Naive thymus-derived CD8-positive, alpha-beta T cell (primary cell): ENCODE data around the gene WWP2. TPM values are rescaled to one million over a fixed set of nuclear protein-coding genes. Genes with fewer than 3 reads are reported as not detected.
"Not testable (repeated sequence)": the region's sequence is repeated elsewhere in the genome, so short reads cannot be mapped to it uniquely, and the experiment has no call there.

ENCODE experiments used
- ATAC-seq, 2 donors: fragments of 150-1000 bp; cut with Tn5 transposase in 1 of 2; sonication (Bioruptor Pico), chemical (Tn5 transposase) in 1 of 2; 1 replicate in 1 of 2; 2 replicates in 1 of 2; pipeline ENCODE4 v1.10.0; 2021; ENCODE audit warnings: mild to moderate bottlenecking in 2 of 2, moderate library complexity in 2 of 2
- POLR2A ChIA-PET: fragments of 350-600 bp; sonication (Branson Sonifier 250); formaldehyde crosslinking; loops from one replicate; lab custom pipeline; 2021; ENCODE audit warnings: antibody characterized with exemption; lab: Charles Lee
- DNase-seq, 10 donors: peaks; one replicate each; pipeline versions ENCODE4 v3.0.0 to v3.0.0-alpha.2; 2020 to 2022
- H3K27ac Mint-ChIP-seq, 10 donors: one replicate each; pipeline ENCODE4 v1.8.0; 2020 to 2022; ENCODE audit warnings: mild to moderate bottlenecking in 10 of 10, mixed read lengths in 10 of 10, moderate library complexity in 4 of 10, inconsistent platforms in 1 of 10
- H3K27me3 Mint-ChIP-seq, 5 donors: one replicate each; pipeline ENCODE4 v1.8.0; 2021 to 2022; ENCODE audit warnings: mixed read lengths in 5 of 5
- H3K36me3 Mint-ChIP-seq, 3 donors: one replicate each; pipeline ENCODE4 v1.8.0; 2020 to 2022; ENCODE audit warnings: mixed read lengths in 3 of 3, mild to moderate bottlenecking in 2 of 3, inconsistent platforms in 1 of 3
- H3K4me1 Mint-ChIP-seq, 4 donors: one replicate each; pipeline ENCODE4 v1.8.0; 2021 to 2022; ENCODE audit warnings: mixed read lengths in 4 of 4
- H3K4me3 Mint-ChIP-seq, 10 donors: one replicate each; pipeline ENCODE4 v1.8.0; 2020 to 2022; ENCODE audit warnings: mild to moderate bottlenecking in 10 of 10, mixed read lengths in 10 of 10, moderate library complexity in 6 of 10, inconsistent platforms in 1 of 10
- H3K9me3 Mint-ChIP-seq, 9 donors: one replicate each; pipeline ENCODE4 v1.8.0; 2020 to 2022; ENCODE audit warnings: mixed read lengths in 9 of 9, mild to moderate bottlenecking in 3 of 9, inconsistent platforms in 1 of 9, moderate library complexity in 1 of 9
- polyA plus RNA-seq, 3 donors: library from polyadenylated mRNA; unstranded; fragments of 300-500 nt; fragmentation: Illumina TruSeq; gene quantifications; one replicate each; pipeline ENCODE4 v1.2.3, GENCODE V29; 2021
- total RNA-seq, 8 experiments: library from RNA in 2 of 8; stranded (reverse) in 2 of 8; gene quantifications; one replicate each; pipeline ENCODE4 v1.2.3 and lab custom pipeline; 2021 to 2026

Gene WWP2
- total and polyA plus RNA-seq, 5 experiments from 2014 or later, result 27.0 to 63.3 (median 39.5) TPM

GRCh38 chr16:69942099-69942491 lies 180.0 kb downstream of the WWP2 start:
- POLR2A ChIA-PET, result no interaction called here
- no peak overlapping the region for H3K4me3 Mint-ChIP-seq
- peaks cover 0 to 44% (median 3%) of the 10 kb centered on the region in 3 donors for H3K36me3 Mint-ChIP-seq

GRCh38 chr16:69942627-69943170 lies 180.6 kb downstream of the WWP2 start:
- H3K27ac Mint-ChIP-seq, result no peak overlapping the region
- ATAC-seq, result no peak
- H3K4me3 Mint-ChIP-seq, result no peak overlapping the region
- no peaks in the 10 kb centered on the region for H3K9me3 Mint-ChIP-seq
- no peak for DNase-seq
- peaks cover 0 to 38% (median 0%) of the 10 kb centered on the region in 3 donors for H3K36me3 Mint-ChIP-seq
- no peaks in the 10 kb centered on the region for H3K4me1 Mint-ChIP-seq
- POLR2A ChIA-PET, result no interaction called here
- no peaks in the 10 kb centered on the region for H3K27me3 Mint-ChIP-seq

More at GRCh38 chr16:69942099-69942491, 180.0 kb downstream of the WWP2 start:
- no peaks in the 10 kb centered on the region for H3K9me3 Mint-ChIP-seq
- no peak for ATAC-seq
- no peaks in the 10 kb centered on the region for H3K27me3 Mint-ChIP-seq
- H3K4me1 Mint-ChIP-seq, result no peaks in the 10 kb centered on the region
- DNase-seq, result no peak
- H3K27ac Mint-ChIP-seq, result no peak overlapping the region

- POLR2A ChIA-PET, H3K4me1 Mint-ChIP-seq, H3K4me3 Mint-ChIP-seq, H3K9me3 Mint-ChIP-seq, DNase-seq, H3K27me3 Mint-ChIP-seq, ATAC-seq: not testable (repeated sequence)
- peak overlapping the region in 1 of 10 donors; percentile 11 for H3K27ac Mint-ChIP-seq
- H3K36me3 Mint-ChIP-seq, result peaks cover 0 to 33% (median 0%) of the 10 kb centered on the region in 3 donors
These were observed 181.3 kb downstream of the WWP2 start for GRCh38 chr16:69943241-69944036.

- H3K27ac Mint-ChIP-seq, H3K4me3 Mint-ChIP-seq, DNase-seq, H3K27me3 Mint-ChIP-seq, ATAC-seq, POLR2A ChIA-PET, H3K36me3 Mint-ChIP-seq, H3K9me3 Mint-ChIP-seq, H3K4me1 Mint-ChIP-seq: not testable (repeated sequence)
These were observed 188.3 kb downstream of the WWP2 start for GRCh38 chr16:69950411-69950810.

- H3K27ac Mint-ChIP-seq, POLR2A ChIA-PET, H3K4me3 Mint-ChIP-seq, ATAC-seq, H3K9me3 Mint-ChIP-seq, DNase-seq, H3K4me1 Mint-ChIP-seq, H3K36me3 Mint-ChIP-seq, H3K27me3 Mint-ChIP-seq: not testable (repeated sequence)
These were observed 189.0 kb downstream of the WWP2 start, which contains the start of gene CLEC18A for GRCh38 chr16:69951017-69951671. CLEC18A (plus strand) TSS chr16:69951334; CDS start chr16:69951367, 33 bp downstream.

- H3K9me3 Mint-ChIP-seq, H3K27me3 Mint-ChIP-seq, DNase-seq, H3K4me1 Mint-ChIP-seq, POLR2A ChIA-PET, ATAC-seq, H3K27ac Mint-ChIP-seq, H3K36me3 Mint-ChIP-seq, H3K4me3 Mint-ChIP-seq: not testable (repeated sequence)
These were observed 189.5 kb downstream of the WWP2 start for GRCh38 chr16:69951672-69952031.

GRCh38 chr16:69952116-69952515 lies 190.0 kb downstream of the WWP2 start:
- DNase-seq, H3K4me1 Mint-ChIP-seq, H3K9me3 Mint-ChIP-seq, ATAC-seq, POLR2A ChIA-PET, H3K36me3 Mint-ChIP-seq, H3K4me3 Mint-ChIP-seq, H3K27me3 Mint-ChIP-seq, H3K27ac Mint-ChIP-seq: not testable (repeated sequence)

- POLR2A ChIA-PET, result not testable (repeated sequence)
These were observed 190.6 kb downstream of the WWP2 start for GRCh38 chr16:69952572-69953355.

GRCh38 chr16:69954241-69954640 lies 192.1 kb downstream of the WWP2 start:
- POLR2A ChIA-PET, H3K9me3 Mint-ChIP-seq, DNase-seq, H3K4me3 Mint-ChIP-seq, H3K36me3 Mint-ChIP-seq, H3K27ac Mint-ChIP-seq, H3K27me3 Mint-ChIP-seq, ATAC-seq, H3K4me1 Mint-ChIP-seq: not testable (repeated sequence)

More at GRCh38 chr16:69952572-69953355, 190.6 kb downstream of the WWP2 start:
- not testable (repeated sequence) for H3K9me3 Mint-ChIP-seq, ATAC-seq, H3K4me3 Mint-ChIP-seq, H3K27me3 Mint-ChIP-seq, H3K36me3 Mint-ChIP-seq, DNase-seq, H3K4me1 Mint-ChIP-seq, H3K27ac Mint-ChIP-seq

- H3K27me3 Mint-ChIP-seq, POLR2A ChIA-PET, ATAC-seq, H3K4me3 Mint-ChIP-seq, H3K36me3 Mint-ChIP-seq, H3K27ac Mint-ChIP-seq, DNase-seq, H3K4me1 Mint-ChIP-seq, H3K9me3 Mint-ChIP-seq: not testable (repeated sequence)
These were observed 201.2 kb downstream of the WWP2 start for GRCh38 chr16:69963312-69963711.

- POLR2A ChIA-PET, H3K27ac Mint-ChIP-seq, H3K36me3 Mint-ChIP-seq, H3K9me3 Mint-ChIP-seq, H3K4me1 Mint-ChIP-seq, DNase-seq, H3K27me3 Mint-ChIP-seq: not testable (repeated sequence)
- peak; percentile 16 to 54 for ATAC-seq
- H3K4me3 Mint-ChIP-seq, result peak overlapping the region in 3 of 10 donors; percentile 14 to 23 (median 16)
These were observed 203.0 kb downstream of the WWP2 start for GRCh38 chr16:69964960-69965660.

- not testable (repeated sequence) for H3K27ac Mint-ChIP-seq, H3K9me3 Mint-ChIP-seq
These were observed 203.5 kb downstream of the WWP2 start for GRCh38 chr16:69965661-69966054.

More at GRCh38 chr16:69965661-69966054, 203.5 kb downstream of the WWP2 start:
- POLR2A ChIA-PET, H3K27me3 Mint-ChIP-seq, H3K36me3 Mint-ChIP-seq, H3K4me1 Mint-ChIP-seq, DNase-seq: not testable (repeated sequence)
- ATAC-seq, result peak in 1 of 2 donors; percentile 10
- H3K4me3 Mint-ChIP-seq, result peak overlapping the region in 1 of 10 donors; percentile 38
